RWPE1 (cell line): Measurements from ENCODE around the gene MERTK.

Experiments
- CTCF ChIA-PET: fragments of 350-600 bp; sonication (Branson Sonifier 250); formaldehyde crosslinking; extraction: SDS; loops from one replicate; lab custom pipeline; 2021; lab: Yijun Ruan, JAX
- POLR2A ChIA-PET: fragments of 400-600 bp; formaldehyde crosslinking; extraction: SDS; loops from one replicate; lab custom pipeline; 2020; ENCODE audit warnings: antibody characterized with exemption; ENCODE audit not compliant: low non-redundant PET; lab: Yijun Ruan, JAX
- DNase-seq: peaks from one replicate; pipeline ENCODE4 v3.0.0; 2012; ENCODE audit warnings: low spot score
- H3K27ac ChIP-seq: fragments of 450-650 bp; 2 replicates; pipeline ENCODE4 v1.5.1; 2017
- CTCF ChIP-seq: fragments of 450-650 bp; conservative IDR thresholded peaks from 2 replicates; pipeline ENCODE4 v1.5.1; 2017; ENCODE audit warnings: low read depth, mild to moderate bottlenecking

The MERTK gene

GRCh38 chr2:112055730-112056625 lies 157.6 kb downstream of the MERTK start:
- DNase-seq = peak; percentile 74
- peak overlapping the region; percentile 98 for H3K27ac ChIP-seq
- POLR2A ChIA-PET = no interaction called here
- CTCF ChIA-PET = interaction anchor here (0.6 kb wide), 1 partner anchor 437 kb away, joined by 3 read pairs; no protein-coding TSS in a partner anchor
- no peak for TF ChIP-seq CTCF

- H3K27ac ChIP-seq = peak overlapping the region; percentile 98; the same call in 1 of the 2 replicates
- ChIA-PET POLR2A (no interaction called here), CTCF (no interaction called here)
- DNase-seq = no peak
- TF ChIP-seq CTCF = no peak
These were observed 158.2 kb downstream of the MERTK start for GRCh38 chr2:112056626-112056987.

GRCh38 chr2:112059671-112060070 lies 161.3 kb downstream of the MERTK start:
- POLR2A ChIA-PET = no interaction called here
- no peak for TF ChIP-seq CTCF
- no peak overlapping the region for H3K27ac ChIP-seq

GRCh38 chr2:112061299-112061698 lies 162.9 kb downstream of the MERTK start:
- POLR2A ChIA-PET = no interaction called here
- DNase-seq = no peak
- CTCF ChIA-PET = interaction anchor here (0.6 to 0.7 kb wide), 2 partner anchors 14 to 32 kb away, joined by 3 read pairs; no protein-coding TSS in a partner anchor
- no peak overlapping the region for H3K27ac ChIP-seq
- no peak for TF ChIP-seq CTCF

More at GRCh38 chr2:112059671-112060070, 161.3 kb downstream of the MERTK start:
- DNase-seq = no peak
- CTCF ChIA-PET = interaction anchor here (1.6 kb wide), 1 partner anchor 172 kb away, joined by 3 read pairs; no protein-coding TSS in a partner anchor

GRCh38 chr2:112061840-112062239 lies 163.4 kb downstream of the MERTK start:
- CTCF ChIA-PET = interaction anchor here (0.6 to 0.7 kb wide), 2 partner anchors 14 to 31 kb away, joined by 3 read pairs; no protein-coding TSS in a partner anchor
- POLR2A ChIA-PET = no interaction called here

GRCh38 chr2:112062894-112063293 lies 164.5 kb downstream of the MERTK start:
- no peak for DNase-seq
- ChIA-PET POLR2A (interaction anchor here (0.7 kb wide), 1 partner anchor 14 kb away, joined by 3 read pairs; no protein-coding TSS in a partner anchor), CTCF (no interaction called here)
- TF ChIP-seq CTCF = no peak
- no peak overlapping the region for H3K27ac ChIP-seq

More at GRCh38 chr2:112061840-112062239, 163.4 kb downstream of the MERTK start:
- H3K27ac ChIP-seq = no peak overlapping the region
- TF ChIP-seq CTCF = no peak
- no peak for DNase-seq
